ENCODE measurements around the gene FAM174B.

Gene FAM174B

DNA sequence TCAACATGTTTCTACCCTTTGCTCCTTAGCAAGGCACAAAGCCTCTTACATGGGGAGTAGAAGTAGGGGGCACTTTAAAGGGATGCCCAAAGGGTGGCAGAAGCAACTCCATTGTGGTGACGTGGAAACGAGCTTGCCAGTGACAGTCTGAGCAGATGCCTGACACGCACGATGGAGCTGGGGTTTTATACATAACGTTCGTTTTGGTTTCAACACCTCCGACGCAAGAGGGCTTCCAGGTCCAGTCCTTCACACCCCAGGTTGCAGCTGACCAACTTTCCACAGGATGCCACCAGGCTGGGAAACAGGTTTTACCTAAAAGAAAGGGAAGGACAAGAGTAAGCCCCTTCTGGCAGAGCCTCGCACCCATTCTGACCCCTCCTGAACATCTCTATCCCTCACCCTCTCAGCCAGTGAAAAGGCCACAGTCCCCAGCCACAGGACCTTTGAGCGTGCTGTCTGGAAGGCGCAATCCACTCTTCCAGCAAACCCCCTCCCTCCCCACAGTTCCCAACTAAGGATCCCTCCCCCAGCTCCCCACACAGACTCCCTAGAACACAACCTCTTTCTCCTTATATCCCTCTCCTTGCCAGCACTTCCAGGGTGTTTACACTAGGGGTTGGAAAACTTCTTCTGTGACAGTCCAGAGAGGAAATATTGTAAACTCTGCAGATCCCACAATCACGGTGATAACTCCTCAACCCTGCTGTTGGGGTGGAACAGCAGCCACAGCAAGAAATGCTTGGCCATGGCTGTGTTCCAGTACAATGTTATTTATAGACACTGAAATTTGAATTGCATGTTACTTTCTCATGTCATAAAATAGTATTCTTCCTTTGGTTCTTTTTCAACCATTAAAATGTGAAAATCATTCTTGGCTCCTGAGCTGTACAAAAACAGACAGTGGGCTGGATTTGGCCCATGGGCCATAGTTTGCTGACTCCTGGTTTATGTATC is 36.2 kb downstream of the FAM174B start:
- H3K9ac ChIP-seq (ENCODE audit: low read depth, low read length): no peak overlapping the region
- H3K79me2 ChIP-seq (ENCODE audit: insufficient read depth, low read length): no peaks in the 10 kb centered on the region
- H3K27ac ChIP-seq (ENCODE audit: low read length): no peak overlapping the region
- no peaks in the 10 kb centered on the region for H3K4me1 ChIP-seq (ENCODE audit: insufficient read depth, low read length)
- H4K20me1 ChIP-seq (ENCODE audit: insufficient read depth, low read length): no peaks in the 10 kb centered on the region
- H3K4me2 ChIP-seq (ENCODE audit: insufficient read depth, low read length): no peak overlapping the region
- H2AFZ ChIP-seq (ENCODE audit: low read depth, low read length): no peak overlapping the region
- ATAC-seq (ENCODE audit: insufficient read depth, low read depth): no peak
- H3K4me3 ChIP-seq (ENCODE audit: low read depth in 1 of 2, low read length in 2 of 2): no peak overlapping the region
- TF ChIP-seq EZH2 (IDR thresholded peaks at IDR 0.05; ENCODE audit: borderline replicate concordance, low read depth, low read length, severe bottlenecking) (no peak), CTCF (IDR thresholded peaks at IDR 0.05; ENCODE audit: borderline replicate concordance, extremely low read depth, low read length, poor library complexity, severe bottlenecking) (no peak)
- H3K36me3 ChIP-seq (ENCODE audit: insufficient read depth, low read length): no peaks in the 10 kb centered on the region
- no peak for DNase-seq
- no peaks in the 10 kb centered on the region for H3K9me3 ChIP-seq (ENCODE audit: insufficient read depth, low read length, severe bottlenecking)
- H3K27me3 ChIP-seq (ENCODE audit: insufficient read depth, low read length, poor library complexity): no peaks in the 10 kb centered on the region

GRCh38 chr15:92617549-92618520 is 37.7 kb downstream of the FAM174B start:
- DNase-seq: no peak
- Histone ChIP-seq H3K27me3 (ENCODE audit: insufficient read depth, low read length, poor library complexity) (no peaks in the 10 kb centered on the region), H3K4me3 (ENCODE audit: low read depth in 1 of 2, low read length in 2 of 2) (no peak overlapping the region), H3K9me3 (ENCODE audit: insufficient read depth, low read length, severe bottlenecking) (no peaks in the 10 kb centered on the region), H3K27ac (ENCODE audit: low read length) (no peak overlapping the region), H3K4me1 (ENCODE audit: insufficient read depth, low read length) (no peaks in the 10 kb centered on the region), H3K9ac (ENCODE audit: low read depth, low read length) (no peak overlapping the region), H3K4me2 (ENCODE audit: insufficient read depth, low read length) (no peak overlapping the region), H2AFZ (ENCODE audit: low read depth, low read length) (no peak overlapping the region), H4K20me1 (ENCODE audit: insufficient read depth, low read length) (no peaks in the 10 kb centered on the region), H3K36me3 (ENCODE audit: insufficient read depth, low read length) (no peaks in the 10 kb centered on the region), H3K79me2 (ENCODE audit: insufficient read depth, low read length) (no peaks in the 10 kb centered on the region)
- no peak for ATAC-seq (ENCODE audit: insufficient read depth, low read depth)
- TF ChIP-seq CTCF (IDR thresholded peaks at IDR 0.05; ENCODE audit: borderline replicate concordance, extremely low read depth, low read length, poor library complexity, severe bottlenecking) (no peak), EZH2 (IDR thresholded peaks at IDR 0.05; ENCODE audit: borderline replicate concordance, low read depth, low read length, severe bottlenecking) (no peak)

DNA sequence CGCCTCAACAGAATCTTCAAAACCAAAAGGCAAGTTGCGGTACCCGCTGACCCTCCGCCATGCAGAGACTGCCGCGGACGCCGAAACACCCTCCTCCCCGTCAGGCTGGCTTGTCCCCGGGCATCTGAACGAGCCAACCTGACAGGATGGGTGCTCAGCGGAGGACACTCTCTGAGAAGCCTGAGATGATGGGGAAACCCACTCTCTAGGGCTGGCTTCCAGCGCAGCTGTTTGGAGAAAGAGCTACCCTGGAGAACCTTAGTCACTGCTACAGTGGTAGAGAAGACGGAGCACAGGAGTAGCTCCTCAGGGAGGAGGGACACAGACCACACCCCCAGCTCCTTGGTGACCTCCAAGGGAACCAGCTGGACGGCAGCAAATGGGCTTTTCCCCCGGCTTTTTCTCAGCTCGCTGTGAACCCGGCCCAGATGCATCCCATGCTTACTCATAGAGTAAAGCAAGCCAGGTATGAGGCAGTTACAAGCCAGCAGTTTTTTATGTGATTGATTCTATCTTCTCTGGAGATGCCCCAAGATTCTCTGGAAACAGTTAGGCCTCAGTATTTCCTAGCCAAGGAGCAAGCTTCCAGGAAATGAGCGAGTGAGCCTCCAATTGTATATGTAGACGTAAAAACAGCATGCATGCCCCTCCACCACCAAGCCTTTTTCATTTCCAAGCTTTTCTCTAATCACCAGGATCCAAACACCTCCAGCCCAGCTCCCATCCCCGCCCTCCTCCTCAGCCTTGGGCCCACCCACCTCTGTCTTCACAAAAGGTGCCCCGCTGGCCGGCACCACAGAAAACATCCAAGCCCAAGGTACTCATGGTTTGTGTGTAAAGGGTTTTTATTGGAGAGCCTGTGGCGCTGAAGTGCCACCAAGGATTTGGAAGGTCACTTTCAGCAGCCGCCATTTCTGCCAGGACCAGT is 38.7 kb downstream of the FAM174B start:
- Histone ChIP-seq H3K79me2 (ENCODE audit: insufficient read depth, low read length) (no peaks in the 10 kb centered on the region), H3K4me3 (ENCODE audit: low read depth in 1 of 2, low read length in 2 of 2) (no peak overlapping the region), H3K4me1 (ENCODE audit: insufficient read depth, low read length) (no peaks in the 10 kb centered on the region), H3K9me3 (ENCODE audit: insufficient read depth, low read length, severe bottlenecking) (no peaks in the 10 kb centered on the region), H3K4me2 (ENCODE audit: insufficient read depth, low read length) (no peak overlapping the region), H3K27ac (ENCODE audit: low read length) (no peak overlapping the region), H2AFZ (ENCODE audit: low read depth, low read length) (no peak overlapping the region), H3K36me3 (ENCODE audit: insufficient read depth, low read length) (no peaks in the 10 kb centered on the region), H4K20me1 (ENCODE audit: insufficient read depth, low read length) (no peaks in the 10 kb centered on the region), H3K27me3 (ENCODE audit: insufficient read depth, low read length, poor library complexity) (peaks cover 5% of the 10 kb centered on the region), H3K9ac (ENCODE audit: low read depth, low read length) (no peak overlapping the region)
- no peak for DNase-seq
- TF ChIP-seq EZH2 (IDR thresholded peaks at IDR 0.05; ENCODE audit: borderline replicate concordance, low read depth, low read length, severe bottlenecking) (no peak), CTCF (IDR thresholded peaks at IDR 0.05; ENCODE audit: borderline replicate concordance, extremely low read depth, low read length, poor library complexity, severe bottlenecking) (no peak)
- no peak for ATAC-seq (ENCODE audit: insufficient read depth, low read depth)

Measured in DND-41 (cell line).